ENCODE measurements around the gene PARD6G. TPM values are rescaled to one million over a fixed set of nuclear protein-coding genes. Genes with fewer than 3 reads are reported as not detected.
A peak's percentile ranks its signal among the peaks of the same experiment; 100 is the strongest.

PARD6G gene
- total and polyA plus RNA-seq, 2 of the 13 experiments (the other 11 are each of a cell fraction or from before 2014, with no cell fraction given), result 3.6 to 7.4 TPM

DNA sequence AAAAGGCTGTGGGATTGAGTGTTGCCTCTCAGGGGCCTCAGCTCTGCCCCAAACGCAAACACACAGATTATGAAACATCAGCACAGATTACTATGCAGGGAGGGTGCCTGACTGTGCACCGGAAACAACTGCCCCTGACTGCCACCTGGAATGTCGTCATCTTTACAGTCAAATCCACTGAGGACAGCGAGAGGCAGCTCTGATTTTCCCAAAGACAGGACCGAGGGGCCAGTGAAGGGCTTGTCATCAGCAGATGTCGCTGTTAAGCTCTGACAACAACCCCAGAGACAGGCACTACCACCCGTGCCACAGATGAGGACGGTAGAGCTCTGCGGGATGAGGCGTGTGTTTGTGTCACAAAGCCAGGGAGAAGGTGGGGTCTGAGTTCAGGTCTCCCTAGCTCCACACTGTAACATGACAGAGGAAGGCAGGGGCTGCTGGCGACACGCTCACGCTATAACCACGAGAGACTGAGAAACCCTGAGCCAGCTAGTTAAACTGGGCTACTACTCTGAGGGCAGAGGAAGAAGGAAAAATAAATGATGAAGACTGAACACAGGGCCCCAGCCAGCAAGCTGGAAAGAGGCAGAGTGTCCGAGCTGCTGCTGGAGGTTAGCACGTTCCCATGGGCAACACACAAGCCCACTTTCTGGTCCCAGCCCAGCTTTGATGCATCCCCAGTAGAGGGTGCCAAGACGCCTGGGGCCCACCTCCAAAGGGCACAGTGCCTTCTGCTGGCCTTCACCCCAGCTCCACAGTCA is 47.0 kb downstream of the PARD6G start (continued):
- TF ChIP-seq KLF11 (CRISPR knock-in tag; IDR thresholded peaks at IDR 0.05), result no peak
- TF ChIP-seq ZNF329 (CRISPR knock-in tag; IDR thresholded peaks at IDR 0.05; ENCODE audit: low read depth), result no peak
- TF ChIP-seq, protein P1, sequence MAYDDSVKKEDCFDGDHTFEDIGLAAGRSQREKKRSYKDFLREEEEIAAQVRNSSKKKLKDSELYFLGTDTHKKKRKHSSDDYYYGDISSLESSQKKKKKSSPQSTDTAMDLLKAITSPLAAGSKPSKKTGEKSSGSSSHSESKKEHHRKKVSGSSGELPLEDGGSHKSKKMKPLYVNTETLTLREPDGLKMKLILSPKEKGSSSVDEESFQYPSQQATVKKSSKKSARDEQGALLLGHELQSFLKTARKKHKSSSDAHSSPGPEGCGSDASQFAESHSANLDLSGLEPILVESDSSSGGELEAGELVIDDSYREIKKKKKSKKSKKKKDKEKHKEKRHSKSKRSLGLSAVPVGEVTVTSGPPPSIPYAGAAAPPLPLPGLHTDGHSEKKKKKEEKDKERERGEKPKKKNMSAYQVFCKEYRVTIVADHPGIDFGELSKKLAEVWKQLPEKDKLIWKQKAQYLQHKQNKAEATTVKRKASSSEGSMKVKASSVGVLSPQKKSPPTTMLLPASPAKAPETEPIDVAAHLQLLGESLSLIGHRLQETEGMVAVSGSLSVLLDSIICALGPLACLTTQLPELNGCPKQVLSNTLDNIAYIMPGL (CRISPR knock-in tag; IDR thresholded peaks at IDR 0.05; ENCODE audit: borderline replicate concordance in 1 of 2, low read depth in 1 of 2), result peak; percentile 20 to 23; a peak in 1 of 4 replicates
- TF ChIP-seq ZFX (CRISPR knock-in tag; IDR thresholded peaks at IDR 0.05; ENCODE audit: low read depth), result no peak
- peak; percentile 63; the same call in 1 of the 2 replicates for TF ChIP-seq BRCA1 (CRISPR knock-in tag; IDR thresholded peaks at IDR 0.05)
- no peak for TF ChIP-seq FOXP1 (IDR thresholded peaks at IDR 0.05)
- peak; percentile 49 for TF ChIP-seq FOXP1 (CRISPR knock-in tag; IDR thresholded peaks at IDR 0.05)
- TF ChIP-seq HNRNPLL (IDR thresholded peaks at IDR 0.05; ENCODE audit: low read depth, low read length, poor library complexity, severe bottlenecking), result no peak
- TF ChIP-seq ETV5 (CRISPR knock-in tag; IDR thresholded peaks at IDR 0.05; ENCODE audit: borderline replicate concordance), result peak; percentile 89
- no peak for TF ChIP-seq HOXA5 (CRISPR knock-in tag; IDR thresholded peaks at IDR 0.05)
- TF ChIP-seq ZNF142 (CRISPR knock-in tag; IDR thresholded peaks at IDR 0.05), result no peak
- TF ChIP-seq PAXIP1 (CRISPR knock-in tag; conservative IDR thresholded peaks at IDR 0.05), result peak; percentile 74
- no peak for TF ChIP-seq ZNF441 (CRISPR knock-in tag; IDR thresholded peaks at IDR 0.05; ENCODE audit: borderline replicate concordance)
- no peak for TF ChIP-seq ZNF543 (CRISPR knock-in tag; IDR thresholded peaks at IDR 0.05)
- TF ChIP-seq CBX5 (CRISPR knock-in tag; IDR thresholded peaks at IDR 0.05; ENCODE audit: borderline replicate concordance), result peak; percentile 48; the same call in 1 of the 2 replicates
- TF ChIP-seq SMAD3 (CRISPR knock-in tag; IDR thresholded peaks at IDR 0.05), result no peak

Measured in HepG2 (cell line).